Astrocyte of the spinal cord (primary cell): ENCODE results near the gene HHIP.

Source experiments
- DNase-seq: peaks from one replicate; pipeline ENCODE4 v3.0.0; 2011; ENCODE audit warnings: low read depth, low spot score
- H3K4me3 ChIP-seq: 2 replicates; pipeline ENCODE4 v1.5.1; 2011; ENCODE audit warnings: low read depth, mild to moderate bottlenecking, low read length, moderate library complexity
- CTCF ChIP-seq: IDR thresholded peaks from 2 replicates; pipeline ENCODE4 v1.5.1; 2012; ENCODE audit warnings: low read depth, mild to moderate bottlenecking, low read length, inconsistent platforms
- in situ Hi-C: cut with HindIII; loops from 2 replicates; pipeline ENCODE4 v1.10.0; 2017; ENCODE audit warnings: low sequenced_read_pairs

The HHIP gene

GRCh38 chr4:144666539-144667175 lies 20.7 kb downstream of the HHIP start:
- H3K4me3 ChIP-seq, result no peak overlapping the region
- in situ Hi-C loops, result no loop called here
- TF ChIP-seq CTCF, result no peak
- DNase-seq, result peak; percentile 78

- in situ Hi-C loops, result no loop called here
- peak; percentile 35 for DNase-seq
Observed at GRCh38 chr4:144667500-144667899, 21.5 kb downstream of the HHIP start.

GRCh38 chr4:144670776-144671175 lies 24.8 kb downstream of the HHIP start:
- H3K4me3 ChIP-seq, result no peak overlapping the region
- DNase-seq, result no peak
- TF ChIP-seq CTCF, result no peak
- in situ Hi-C loops, result no loop called here

More at GRCh38 chr4:144667500-144667899, 21.5 kb downstream of the HHIP start:
- TF ChIP-seq CTCF, result no peak
- no peak overlapping the region for H3K4me3 ChIP-seq

- no peak overlapping the region for H3K4me3 ChIP-seq
- in situ Hi-C loops, result no loop called here
- TF ChIP-seq CTCF, result no peak
- no peak for DNase-seq
Observed at GRCh38 chr4:144674711-144675110, 28.8 kb downstream of the HHIP start.

- no peak overlapping the region for H3K4me3 ChIP-seq
- no peak for DNase-seq
- in situ Hi-C loops, result no loop called here
- TF ChIP-seq CTCF, result no peak
Observed at GRCh38 chr4:144681806-144682205, 35.9 kb downstream of the HHIP start.

- no peak overlapping the region for H3K4me3 ChIP-seq
- TF ChIP-seq CTCF, result no peak
- in situ Hi-C loops, result no loop called here
- DNase-seq, result no peak
Observed at GRCh38 chr4:144683516-144683915, 37.6 kb downstream of the HHIP start.
